GM06990 (cell line): ENCODE results near the gene ATPAF1.
A peak's percentile ranks its signal among the peaks of the same experiment; 100 is the strongest.

Source experiments
- DNase-seq: peaks from one replicate; pipeline ENCODE4 v3.0.0-alpha.2; 2011; ENCODE audit not compliant: insufficient read length; ENCODE audit errors: extremely low read depth
- H3K27me3 ChIP-seq: replicated peaks from 2 replicates; pipeline ENCODE4 v1.6.0; 2011; ENCODE audit warnings: low read length; ENCODE audit not compliant: control insufficient read depth, insufficient read depth
- H3K36me3 ChIP-seq: 2 replicates; pipeline ENCODE4 v1.5.1; 2011; ENCODE audit warnings: low read length; ENCODE audit not compliant: control insufficient read depth, insufficient read depth
- H3K4me3 ChIP-seq: replicated peaks from 2 replicates; pipeline ENCODE4 v1.5.1; 2011; ENCODE audit warnings: low read depth, mild to moderate bottlenecking, control low read depth, low read length
- CTCF ChIP-seq: IDR thresholded peaks from 2 replicates; pipeline ENCODE4 v1.5.1; 2011; ENCODE audit warnings: low read length, control low read depth, mild to moderate bottlenecking, inconsistent platforms; ENCODE audit not compliant: insufficient read depth, poor library complexity, severe bottlenecking

The ATPAF1 gene

GRCh38 chr1:46616277-46617107 is 51.7 kb downstream of the ATPAF1 start, which contains the start of gene MOB3C:
TSS of gene MOB3C (minus strand) at chr1:46616811. CDS start at chr1:46613321, 3,490 bp downstream.
- no peak for TF ChIP-seq CTCF
- H3K36me3 ChIP-seq = peaks cover 3% of the 10 kb centered on the region; the same call in 1 of the 2 replicates
- no peaks in the 10 kb centered on the region for H3K27me3 ChIP-seq
- DNase-seq = peak; percentile 76
- H3K4me3 ChIP-seq = peak within 1 kb of the TSS; percentile 89

- no peak for DNase-seq
- no peak for TF ChIP-seq CTCF
- Histone ChIP-seq H3K27me3 (no peaks in the 10 kb centered on the region), H3K36me3 (peaks cover 5% of the 10 kb centered on the region; the same call in 1 of the 2 replicates), H3K4me3 (peak overlapping the region; percentile 89)
These were observed 52.4 kb downstream of the ATPAF1 start for GRCh38 chr1:46615735-46616134.

GRCh38 chr1:46615088-46615487 is 53.1 kb downstream of the ATPAF1 start:
- DNase-seq = no peak
- TF ChIP-seq CTCF = no peak
- Histone ChIP-seq H3K4me3 (peak overlapping the region; percentile 89), H3K27me3 (no peaks in the 10 kb centered on the region), H3K36me3 (peaks cover 5% of the 10 kb centered on the region; the same call in 1 of the 2 replicates)

- H3K27me3 ChIP-seq = no peaks in the 10 kb centered on the region
- peaks cover 5% of the 10 kb centered on the region; the same call in 1 of the 2 replicates for H3K36me3 ChIP-seq
- DNase-seq = no peak
- no peak for TF ChIP-seq CTCF
- no peak overlapping the region for H3K4me3 ChIP-seq
These were observed 53.6 kb downstream of the ATPAF1 start for GRCh38 chr1:46614604-46614984.

- TF ChIP-seq CTCF = no peak
- H3K4me3 ChIP-seq = no peak overlapping the region; the same call in 1 of the 2 replicates
- DNase-seq = peak; percentile 49
These were observed 54.2 kb downstream of the ATPAF1 start for GRCh38 chr1:46613661-46614603.

More at GRCh38 chr1:46613661-46614603, 54.2 kb downstream of the ATPAF1 start:
- Histone ChIP-seq H3K36me3 (peaks cover 5% of the 10 kb centered on the region), H3K27me3 (no peaks in the 10 kb centered on the region)
